Measurements from ENCODE around the gene PTPRN2. TPM values are rescaled to one million over a fixed set of nuclear protein-coding genes. Genes with fewer than 3 reads are reported as not detected.
A peak's percentile ranks its signal among the peaks of the same experiment; 100 is the strongest.

Gene PTPRN2
- total and polyA plus RNA-seq, 2 donors from 2014 or later: 4.8 to 6.2 TPM

DNA sequence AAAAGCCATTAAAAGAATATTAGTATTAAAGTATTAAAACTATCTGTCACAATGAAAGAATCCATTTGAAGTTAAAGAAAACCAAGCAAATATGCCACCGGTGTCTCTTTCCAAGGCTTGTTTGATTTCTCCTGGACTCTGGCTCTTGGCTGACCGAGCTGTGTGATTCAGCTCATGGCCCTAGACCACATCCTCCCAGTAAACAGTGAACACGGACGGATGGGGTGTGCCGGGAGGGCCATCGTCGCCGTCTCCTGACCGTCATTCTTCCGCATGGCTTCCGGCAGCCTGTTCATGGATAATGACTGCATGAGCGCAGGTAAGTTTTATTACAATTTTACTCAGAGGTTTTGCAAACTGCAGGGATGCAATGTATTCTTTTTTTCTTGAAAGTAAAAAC, 1032.3 kb downstream of the PTPRN2 start:
- H3K27ac ChIP-seq (ENCODE audit: low read depth in 2 of 2, low read length in 2 of 2): no peak overlapping the region
- H3K27me3 ChIP-seq (ENCODE audit: control insufficient read depth, insufficient read depth, low read length): no peaks in the 10 kb centered on the region
- peak in 2 of 5 donors; percentile 6 to 41 for DNase-seq
- H3K36me3 ChIP-seq (ENCODE audit: control insufficient read depth in 2 of 3, insufficient read depth in 3 of 3, low read length in 3 of 3): no peaks in the 10 kb centered on the region
- H3K9me3 ChIP-seq (ENCODE audit: control insufficient read depth in 2 of 3, insufficient read depth in 1 of 3, low read length in 3 of 3): no peaks in the 10 kb centered on the region
- no peak overlapping the region for H3K9ac ChIP-seq (ENCODE audit: low read length in 3 of 3)
- no peak for FAIRE-seq
- no peaks in the 10 kb centered on the region for H3K4me1 ChIP-seq (ENCODE audit: control insufficient read depth in 2 of 3, insufficient read depth in 2 of 3, low read depth in 1 of 3, low read length in 3 of 3)
- TF ChIP-seq, protein P1, sequence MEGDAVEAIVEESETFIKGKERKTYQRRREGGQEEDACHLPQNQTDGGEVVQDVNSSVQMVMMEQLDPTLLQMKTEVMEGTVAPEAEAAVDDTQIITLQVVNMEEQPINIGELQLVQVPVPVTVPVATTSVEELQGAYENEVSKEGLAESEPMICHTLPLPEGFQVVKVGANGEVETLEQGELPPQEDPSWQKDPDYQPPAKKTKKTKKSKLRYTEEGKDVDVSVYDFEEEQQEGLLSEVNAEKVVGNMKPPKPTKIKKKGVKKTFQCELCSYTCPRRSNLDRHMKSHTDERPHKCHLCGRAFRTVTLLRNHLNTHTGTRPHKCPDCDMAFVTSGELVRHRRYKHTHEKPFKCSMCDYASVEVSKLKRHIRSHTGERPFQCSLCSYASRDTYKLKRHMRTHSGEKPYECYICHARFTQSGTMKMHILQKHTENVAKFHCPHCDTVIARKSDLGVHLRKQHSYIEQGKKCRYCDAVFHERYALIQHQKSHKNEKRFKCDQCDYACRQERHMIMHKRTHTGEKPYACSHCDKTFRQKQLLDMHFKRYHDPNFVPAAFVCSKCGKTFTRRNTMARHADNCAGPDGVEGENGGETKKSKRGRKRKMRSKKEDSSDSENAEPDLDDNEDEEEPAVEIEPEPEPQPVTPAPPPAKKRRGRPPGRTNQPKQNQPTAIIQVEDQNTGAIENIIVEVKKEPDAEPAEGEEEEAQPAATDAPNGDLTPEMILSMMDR (IDR thresholded peaks at IDR 0.05; ENCODE audit: borderline replicate concordance, extremely low read depth, insufficient read depth): no peak
- intact Hi-C loops (cut with DNase I): no loop called here
- H3K4me3 ChIP-seq (ENCODE audit: low read length in 3 of 3): no peak overlapping the region

DNA sequence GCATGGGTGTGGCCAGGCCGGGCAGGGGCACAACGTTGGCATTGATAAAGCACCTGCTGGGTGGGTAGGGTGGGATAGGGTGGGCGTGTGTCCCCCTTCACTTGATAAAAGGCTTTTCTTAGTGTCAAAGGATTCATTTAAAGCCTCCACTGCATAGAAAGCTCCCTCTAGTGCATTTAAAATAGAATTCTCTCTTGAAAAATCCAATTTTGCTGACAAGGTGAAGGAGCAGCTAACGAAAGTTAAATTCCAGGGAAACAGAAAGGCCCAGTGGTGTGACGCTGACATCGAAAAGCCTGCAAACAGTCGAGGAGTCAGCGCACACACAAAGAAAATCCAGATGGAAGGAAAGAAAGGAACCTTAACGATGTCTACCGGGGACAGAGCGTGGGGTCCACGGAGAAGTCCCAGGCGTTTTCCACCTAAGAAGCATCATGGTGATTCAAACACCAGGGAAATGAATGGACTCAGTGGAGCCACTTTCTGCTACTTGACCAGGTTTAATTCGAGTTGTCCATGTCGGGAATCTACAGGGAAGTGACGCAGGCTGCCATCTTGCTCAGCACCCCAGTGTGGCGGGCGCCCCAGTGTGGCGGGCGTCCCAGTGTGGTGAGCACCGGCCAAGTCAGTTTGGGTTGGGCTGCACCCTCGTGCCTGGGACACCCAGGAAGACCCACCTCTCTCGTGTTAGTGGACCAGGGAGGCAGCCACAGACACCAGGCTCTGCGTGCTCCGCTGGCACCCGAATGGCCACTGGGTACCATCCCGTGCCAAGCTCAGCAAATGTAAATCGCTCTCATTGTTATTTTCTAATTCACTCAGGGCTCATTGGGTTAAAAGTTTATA, 1033.0 kb downstream of the PTPRN2 start:
- Histone ChIP-seq H3K36me3 (ENCODE audit: control insufficient read depth in 2 of 3, insufficient read depth in 3 of 3, low read length in 3 of 3) (no peaks in the 10 kb centered on the region), H3K9me3 (ENCODE audit: control insufficient read depth in 2 of 3, insufficient read depth in 1 of 3, low read length in 3 of 3) (no peaks in the 10 kb centered on the region), H3K4me3 (ENCODE audit: low read length in 3 of 3) (no peak overlapping the region), H3K27me3 (ENCODE audit: control insufficient read depth, insufficient read depth, low read length) (no peaks in the 10 kb centered on the region), H3K4me1 (ENCODE audit: control insufficient read depth in 2 of 3, insufficient read depth in 2 of 3, low read depth in 1 of 3, low read length in 3 of 3) (no peaks in the 10 kb centered on the region), H3K27ac (ENCODE audit: low read depth in 2 of 2, low read length in 2 of 2) (no peak overlapping the region), H3K9ac (ENCODE audit: low read length in 3 of 3) (no peak overlapping the region)
- DNase-seq (peak in 2 of 5 donors; percentile 15 to 33), FAIRE-seq (no peak)
- intact Hi-C loops (cut with DNase I): no loop called here
- TF ChIP-seq, protein P1 (IDR thresholded peaks at IDR 0.05; ENCODE audit: borderline replicate concordance, extremely low read depth, insufficient read depth): no peak

DNA sequence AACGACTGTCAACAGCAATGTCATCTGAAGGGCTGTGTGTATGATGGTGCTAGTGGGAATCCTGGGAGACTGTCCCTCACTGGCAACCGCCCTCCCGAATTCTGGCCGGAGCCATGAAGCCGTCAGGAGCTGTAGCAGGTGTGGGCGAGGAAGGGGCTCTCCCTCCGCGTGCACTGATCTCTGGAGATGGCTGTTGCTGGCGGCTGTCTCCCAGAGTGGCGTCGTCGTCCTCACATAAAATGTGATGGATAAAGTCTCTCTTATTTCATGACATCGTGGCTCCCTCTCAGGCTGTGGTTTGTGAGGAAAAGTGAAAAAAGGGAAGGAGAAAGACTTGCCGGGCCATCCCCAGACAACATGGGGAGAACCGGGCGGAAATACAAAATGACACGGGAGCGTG, 1034.4 kb downstream of the PTPRN2 start:
- no peak for FAIRE-seq
- TF ChIP-seq, protein P1 (IDR thresholded peaks at IDR 0.05; ENCODE audit: borderline replicate concordance, extremely low read depth, insufficient read depth): no peak
- Histone ChIP-seq H3K27ac (ENCODE audit: low read depth in 2 of 2, low read length in 2 of 2) (no peak overlapping the region), H3K36me3 (ENCODE audit: control insufficient read depth in 2 of 3, insufficient read depth in 3 of 3, low read length in 3 of 3) (no peaks in the 10 kb centered on the region), H3K9me3 (ENCODE audit: control insufficient read depth in 2 of 3, insufficient read depth in 1 of 3, low read length in 3 of 3) (no peaks in the 10 kb centered on the region), H3K4me1 (ENCODE audit: control insufficient read depth in 2 of 3, insufficient read depth in 2 of 3, low read depth in 1 of 3, low read length in 3 of 3) (no peaks in the 10 kb centered on the region), H3K4me3 (ENCODE audit: low read length in 3 of 3) (no peak overlapping the region), H3K27me3 (ENCODE audit: control insufficient read depth, insufficient read depth, low read length) (no peaks in the 10 kb centered on the region), H3K9ac (ENCODE audit: low read length in 3 of 3) (no peak overlapping the region)
- peak in 2 of 5 donors; percentile 11 for DNase-seq
- intact Hi-C loops (cut with DNase I): no loop called here

Measured in kidney (tissue), 14 donors.